NCI-H510A (cell line): ENCODE data around the gene TUBB.
"Not testable (repeated sequence)": the region's sequence is repeated elsewhere in the genome, so short reads cannot be mapped to it uniquely, and the experiment has no call there.

Source experiments
- DNase-seq: peaks from one replicate; lab custom pipeline; 2025; lab: John Stamatoyannopoulos, UW

TUBB gene

GRCh38 chr6:30717845-30718720 is 2.1 kb upstream of the TUBB start:
- DNase-seq: not testable (repeated sequence)

GRCh38 chr6:30719356-30719755 is 796 bp upstream of the TUBB start:
- no peak for DNase-seq

- peak; percentile 65 for DNase-seq
These were observed 616 bp downstream of the TUBB start for GRCh38 chr6:30720738-30721197.

- DNase-seq: peak; percentile 77
These were observed 1.3 kb downstream of the TUBB start for GRCh38 chr6:30721198-30722024.

GRCh38 chr6:30722025-30722279 is 1.8 kb downstream of the TUBB start:
- DNase-seq: not testable (repeated sequence)

- peak; percentile 35 for DNase-seq
These were observed 2.3 kb downstream of the TUBB start for GRCh38 chr6:30722280-30723112.

- not testable (repeated sequence) for DNase-seq
These were observed 3.1 kb downstream of the TUBB start for GRCh38 chr6:30723159-30723842.

- not testable (repeated sequence) for DNase-seq
These were observed 3.9 kb downstream of the TUBB start for GRCh38 chr6:30723843-30724741.

GRCh38 chr6:30724906-30725667 is 4.9 kb downstream of the TUBB start:
- no peak for DNase-seq

- no peak for DNase-seq
These were observed 5.8 kb downstream of the TUBB start for GRCh38 chr6:30725713-30726505.

- no peak for DNase-seq
These were observed 6.6 kb downstream of the TUBB start for GRCh38 chr6:30726506-30727413.

GRCh38 chr6:30727920-30728553 is 7.9 kb downstream of the TUBB start:
- DNase-seq: no peak

- peak; percentile 82 for DNase-seq
These were observed 10.7 kb downstream of the TUBB start for GRCh38 chr6:30730601-30731435.

GRCh38 chr6:30732237-30732943 is 12.2 kb downstream of the TUBB start:
- no peak for DNase-seq

GRCh38 chr6:30735668-30736314 is 15.6 kb downstream of the TUBB start:
- DNase-seq: no peak
